Measurements from ENCODE around the gene MYL12A. TPM values are rescaled to one million over a fixed set of nuclear protein-coding genes. Genes with fewer than 3 reads are reported as not detected.

Gene MYL12A
- total and polyA plus RNA-seq, 3 experiments from 2014 or later = 338 to 3,038 (median 348) TPM

DNA sequence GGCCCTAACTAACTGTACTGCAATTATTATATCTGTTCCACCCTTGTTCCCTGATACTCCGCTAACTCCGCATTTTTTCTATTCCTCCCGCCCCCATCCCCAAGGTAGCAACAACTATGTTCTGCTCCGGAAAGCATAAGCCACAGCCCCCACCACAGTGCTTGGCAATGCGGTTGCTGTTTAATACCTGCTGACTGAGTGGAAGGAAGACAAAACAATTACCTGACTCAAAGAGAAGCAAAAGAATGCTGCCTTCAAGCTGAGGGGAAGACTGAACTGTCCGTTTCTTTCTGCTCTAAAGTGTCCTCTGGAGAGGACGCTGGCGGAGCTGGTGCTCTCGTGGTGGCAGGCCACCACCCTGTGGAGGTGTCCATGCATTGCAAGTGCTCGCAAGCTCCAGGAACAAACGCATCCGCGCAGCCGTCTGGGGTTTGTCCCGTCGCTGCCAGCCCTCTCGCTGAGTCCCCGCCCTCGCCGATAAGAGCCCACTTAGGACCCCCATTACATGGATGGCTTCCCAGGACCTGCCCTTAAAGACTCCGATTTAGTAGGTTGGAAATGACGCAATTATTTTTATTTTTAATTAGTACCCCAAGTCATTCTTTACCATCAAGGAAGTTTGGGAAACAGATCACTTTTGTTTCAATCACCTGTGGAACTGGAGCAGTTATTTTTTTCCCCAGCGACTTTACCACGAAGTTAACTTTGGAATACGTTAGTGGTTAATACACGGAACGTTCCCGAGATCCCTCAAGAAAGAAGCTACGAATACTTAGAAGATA lies 1.6 kb upstream of the MYL12A start:
- POLR2A ChIA-PET = interaction anchor here (0.6 to 8.7 kb wide), 10 partner anchors 15 to 348 kb away, joined by 3 to 134 read pairs (median 4); partner anchors contain the start of genes LPIN2 and MYL12B
- peaks cover 33 to 53% (median 45%) of the 10 kb centered on the region in 3 donors for H3K4me1 Mint-ChIP-seq
- H3K27me3 Mint-ChIP-seq = peaks cover 0 to 2% of the 10 kb centered on the region in 2 donors
- no peaks in the 10 kb centered on the region for H3K27me3 ChIP-seq (ENCODE audit: insufficient read depth, low read length, poor library complexity, severe bottlenecking)
- H3K9me3 Mint-ChIP-seq = peaks cover 0 to 11% (median 5%) of the 10 kb centered on the region in 5 donors
- H3K4me1 ChIP-seq (ENCODE audit: insufficient read depth, low read length) = peaks cover 23% of the 10 kb centered on the region
- H3K27ac ChIP-seq (ENCODE audit: low read depth, low read length) = peak overlapping the region; percentile 96
- peak overlapping the region; percentile 96 for H3K4me3 ChIP-seq (ENCODE audit: low read length)
- DNase-seq = peak; percentile 62 to 83 (median 69)
- peaks cover 6% of the 10 kb centered on the region for H3K36me3 ChIP-seq (ENCODE audit: insufficient read depth, low read length)
- no peaks in the 10 kb centered on the region for H3K9me3 ChIP-seq (ENCODE audit: low read length)
- H3K36me3 Mint-ChIP-seq = peaks cover 9 to 39% (median 18%) of the 10 kb centered on the region in 3 donors
- CTCF ChIA-PET = interaction anchor here (0.6 to 5.7 kb wide), 36 partner anchors 8 to 420 kb away, joined by 3 to 42 read pairs (median 4); partner anchors contain the start of gene MYL12B
- peak overlapping the region; percentile 92 to 98 (median 94) for H3K4me3 Mint-ChIP-seq
- peak overlapping the region; percentile 91 to 98 (median 97) for H3K27ac Mint-ChIP-seq

DNA sequence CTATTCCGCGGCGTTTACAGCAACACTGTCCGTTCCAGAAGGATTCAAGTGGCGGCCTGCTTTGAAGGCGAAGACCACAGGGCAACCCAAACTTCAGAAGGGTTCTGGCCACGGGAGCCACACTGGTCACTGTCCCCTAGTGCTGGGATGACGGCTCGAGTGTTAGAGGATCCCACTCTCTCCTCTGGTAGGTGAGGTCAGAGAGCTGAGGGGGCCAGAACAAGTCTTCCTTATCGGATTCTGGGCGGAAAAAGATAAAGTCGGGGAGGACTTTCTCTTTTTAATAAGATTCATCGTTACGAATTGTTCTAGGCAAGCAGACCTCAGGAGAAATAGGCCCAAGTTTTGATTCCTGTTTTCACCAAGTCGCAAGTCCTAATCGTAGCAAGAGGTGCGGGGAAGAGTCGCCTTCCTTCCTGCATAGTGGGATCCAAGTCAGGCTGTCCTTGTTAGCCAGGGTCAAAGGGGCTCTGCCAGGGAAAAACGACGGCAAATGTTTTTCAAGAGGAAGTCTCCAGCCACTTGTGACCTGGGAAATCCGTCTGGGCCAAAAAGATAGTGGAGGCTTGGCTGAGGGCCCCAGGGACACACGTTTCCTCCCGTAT lies 864 bp upstream of the MYL12A start:
- Histone ChIP-seq H3K4me1 (ENCODE audit: insufficient read depth, low read length) (peaks cover 28% of the 10 kb centered on the region), H3K27ac (ENCODE audit: low read depth, low read length) (peak overlapping the region; percentile 96), H3K27me3 (ENCODE audit: insufficient read depth, low read length, poor library complexity, severe bottlenecking) (no peaks in the 10 kb centered on the region), H3K4me3 (ENCODE audit: low read length) (peak overlapping the region; percentile 96), H3K36me3 (ENCODE audit: insufficient read depth, low read length) (peaks cover 6% of the 10 kb centered on the region), H3K9me3 (ENCODE audit: low read length) (no peaks in the 10 kb centered on the region)
- POLR2A ChIA-PET = interaction anchor here (0.6 to 8.7 kb wide), 17 partner anchors 9 to 347 kb away, joined by 3 to 134 read pairs (median 5); partner anchors contain the start of gene MYL12B
- CTCF ChIA-PET = interaction anchor here (0.6 to 5.7 kb wide), 37 partner anchors 9 to 420 kb away, joined by 3 to 42 read pairs (median 5); partner anchors contain the start of gene MYL12B
- peaks cover 0 to 7% (median 5%) of the 10 kb centered on the region in 5 donors for H3K9me3 Mint-ChIP-seq
- peak overlapping the region; percentile 91 to 98 (median 97) for H3K27ac Mint-ChIP-seq
- H3K4me1 Mint-ChIP-seq = peaks cover 38 to 59% (median 51%) of the 10 kb centered on the region in 3 donors
- H3K4me3 Mint-ChIP-seq = peak overlapping the region; percentile 92 to 98 (median 94)
- H3K36me3 Mint-ChIP-seq = peaks cover 9 to 36% (median 15%) of the 10 kb centered on the region in 3 donors
- peak in 2 of 5 donors; percentile 3 to 15 for DNase-seq
- peaks cover 0 to 2% of the 10 kb centered on the region in 2 donors for H3K27me3 Mint-ChIP-seq

DNA sequence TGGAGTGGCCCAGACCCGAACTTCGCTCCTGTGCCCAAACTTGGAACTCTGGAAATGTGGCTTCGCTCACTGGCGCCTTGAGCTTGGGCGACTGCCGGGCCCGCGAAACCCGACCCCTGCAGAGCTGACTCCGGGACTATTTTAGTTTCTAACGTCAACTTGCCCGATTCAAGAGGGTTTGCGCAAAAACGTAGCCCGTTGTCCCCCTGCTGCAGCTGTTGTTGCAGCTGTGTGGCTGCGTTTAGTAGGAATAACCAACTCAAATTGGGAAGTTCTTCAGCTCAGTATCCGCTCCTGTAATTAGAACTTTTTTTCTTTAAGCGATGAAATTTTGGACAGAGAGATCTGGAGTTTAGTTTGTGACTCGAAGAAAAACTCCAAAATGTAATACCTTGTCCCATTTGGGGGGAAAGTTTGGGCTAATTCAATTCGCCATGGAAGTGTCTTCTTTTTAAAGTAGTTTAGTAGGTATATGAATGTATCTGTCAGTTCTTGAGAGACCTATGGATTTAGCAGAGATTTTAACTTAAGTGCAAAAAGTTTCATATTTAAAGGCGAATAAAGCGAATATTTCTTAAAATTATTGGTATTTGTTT lies 559 bp downstream of the MYL12A start:
- no peaks in the 10 kb centered on the region for H3K27me3 ChIP-seq (ENCODE audit: insufficient read depth, low read length, poor library complexity, severe bottlenecking)
- H3K27ac ChIP-seq (ENCODE audit: low read depth, low read length) = peak overlapping the region; percentile 96
- H3K36me3 Mint-ChIP-seq = peaks cover 10 to 40% (median 11%) of the 10 kb centered on the region in 3 donors
- no peaks in the 10 kb centered on the region for H3K9me3 Mint-ChIP-seq
- H3K4me1 ChIP-seq (ENCODE audit: insufficient read depth, low read length) = peaks cover 43% of the 10 kb centered on the region
- peak overlapping the region; percentile 96 for H3K4me3 ChIP-seq (ENCODE audit: low read length)
- CTCF ChIA-PET = interaction anchor here (0.9 to 5.7 kb wide), 15 partner anchors 8 to 346 kb away, joined by 3 to 42 read pairs (median 9); partner anchors contain the start of gene MYL12B
- H3K27ac Mint-ChIP-seq = peak overlapping the region; percentile 85 to 98 (median 94)
- POLR2A ChIA-PET = interaction anchor here (0.6 to 8.7 kb wide), 21 partner anchors 8 to 643 kb away, joined by 3 to 134 read pairs (median 5); partner anchors contain the start of genes MYL12B and SMCHD1
- peaks cover 10% of the 10 kb centered on the region for H3K36me3 ChIP-seq (ENCODE audit: insufficient read depth, low read length)
- H3K4me3 Mint-ChIP-seq = peak overlapping the region; percentile 92 to 98 (median 94)
- DNase-seq = no peak
- peaks cover 51 to 73% (median 65%) of the 10 kb centered on the region in 3 donors for H3K4me1 Mint-ChIP-seq
- H3K27me3 Mint-ChIP-seq = peaks cover 0 to 2% of the 10 kb centered on the region in 2 donors
- H3K9me3 ChIP-seq (ENCODE audit: low read length) = no peaks in the 10 kb centered on the region

GRCh38 chr18:3248658-3249359 lies 1.2 kb downstream of the MYL12A start:
- peaks cover 16% of the 10 kb centered on the region for H3K36me3 ChIP-seq (ENCODE audit: insufficient read depth, low read length)
- peak overlapping the region; percentile 85 to 98 (median 94) for H3K27ac Mint-ChIP-seq
- peaks cover 49% of the 10 kb centered on the region for H3K4me1 ChIP-seq (ENCODE audit: insufficient read depth, low read length)
- H3K27me3 ChIP-seq (ENCODE audit: insufficient read depth, low read length, poor library complexity, severe bottlenecking) = no peaks in the 10 kb centered on the region
- peaks cover 0 to 2% of the 10 kb centered on the region in 2 donors for H3K27me3 Mint-ChIP-seq
- no peaks in the 10 kb centered on the region for H3K9me3 Mint-ChIP-seq
- H3K4me3 ChIP-seq (ENCODE audit: low read length) = peak overlapping the region; percentile 96
- POLR2A ChIA-PET = interaction anchor here (0.8 to 8.7 kb wide), 13 partner anchors 7 to 612 kb away, joined by 3 to 134 read pairs (median 5); partner anchors contain the start of genes MYL12B and SMCHD1
- peak overlapping the region; percentile 92 to 98 (median 94) for H3K4me3 Mint-ChIP-seq
- no peaks in the 10 kb centered on the region for H3K9me3 ChIP-seq (ENCODE audit: low read length)
- CTCF ChIA-PET = interaction anchor here (1.6 to 5.7 kb wide), 7 partner anchors 12 to 263 kb away, joined by 4 to 42 read pairs (median 23); partner anchors contain the start of gene MYL12B
- peaks cover 17 to 47% (median 17%) of the 10 kb centered on the region in 3 donors for H3K36me3 Mint-ChIP-seq
- H3K4me1 Mint-ChIP-seq = peaks cover 57 to 79% (median 67%) of the 10 kb centered on the region in 3 donors
- peak in 3 of 5 donors; percentile 19 to 65 (median 58) for DNase-seq
- H3K27ac ChIP-seq (ENCODE audit: low read depth, low read length) = peak overlapping the region; percentile 96

DNA sequence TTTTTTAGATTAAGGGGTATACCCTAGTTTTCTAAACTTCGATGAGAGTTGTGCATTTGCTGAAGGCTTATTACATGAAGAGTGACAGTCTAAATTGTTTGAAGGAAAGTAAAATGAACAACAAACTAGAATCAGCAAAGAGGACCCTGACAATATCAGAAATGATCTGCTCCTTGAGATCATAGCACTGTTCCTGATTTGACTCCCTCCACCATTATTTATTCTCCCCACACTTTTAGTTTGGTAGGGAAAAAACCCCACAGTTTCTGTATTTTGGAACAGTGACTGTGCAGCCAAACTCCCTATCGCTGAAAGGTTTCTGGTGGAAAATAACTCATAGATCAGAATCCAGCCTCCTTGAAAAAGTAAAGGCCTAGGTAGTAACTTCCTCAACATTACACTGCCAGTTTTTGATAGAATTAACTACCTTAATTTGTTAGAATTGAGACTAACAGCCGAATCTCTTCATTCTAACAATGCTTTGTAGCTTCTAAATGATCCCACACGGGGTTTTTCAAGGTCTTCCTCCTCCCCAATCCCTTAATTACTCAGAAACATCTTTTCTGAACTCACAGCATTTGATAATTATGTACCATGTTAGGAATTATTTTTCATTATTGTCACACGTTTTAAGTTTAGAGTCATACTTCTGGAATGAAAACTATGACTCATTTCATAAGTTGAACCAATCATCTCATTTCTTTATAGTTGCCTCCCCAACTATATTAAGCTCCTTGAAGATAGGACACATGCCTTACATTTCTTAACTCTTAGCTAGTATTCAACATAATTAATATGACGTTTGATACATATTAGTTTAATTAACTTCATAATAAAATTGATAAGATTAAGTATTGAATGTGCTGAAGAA lies 2.9 kb downstream of the MYL12A start:
- Histone ChIP-seq H3K27me3 (ENCODE audit: insufficient read depth, low read length, poor library complexity, severe bottlenecking) (no peaks in the 10 kb centered on the region), H3K4me3 (ENCODE audit: low read length) (peak overlapping the region; percentile 42), H3K4me1 (ENCODE audit: insufficient read depth, low read length) (peaks cover 60% of the 10 kb centered on the region), H3K27ac (ENCODE audit: low read depth, low read length) (peak overlapping the region; percentile 33), H3K9me3 (ENCODE audit: low read length) (no peaks in the 10 kb centered on the region), H3K36me3 (ENCODE audit: insufficient read depth, low read length) (peaks cover 33% of the 10 kb centered on the region)
- Mint-ChIP-seq H3K4me3 (peak overlapping the region; percentile 73 to 97 (median 92)), H3K27me3 (peaks cover 0 to 2% of the 10 kb centered on the region in 2 donors), H3K9me3 (no peaks in the 10 kb centered on the region), H3K27ac (peak overlapping the region; percentile 77 to 97 (median 89)), H3K36me3 (peaks cover 26 to 63% (median 28%) of the 10 kb centered on the region in 3 donors), H3K4me1 (peaks cover 58 to 82% (median 71%) of the 10 kb centered on the region in 3 donors)
- ChIA-PET CTCF (interaction anchor here (1.5 to 2.2 kb wide), 2 partner anchors 11 to 203 kb away, joined by 3 to 7 read pairs; partner anchors contain the start of gene MYL12B), POLR2A (interaction anchor here (0.6 to 8.7 kb wide), 5 partner anchors 10 to 202 kb away, joined by 3 to 134 read pairs (median 4); partner anchors contain the start of gene MYL12B)
- no peak for DNase-seq

DNA sequence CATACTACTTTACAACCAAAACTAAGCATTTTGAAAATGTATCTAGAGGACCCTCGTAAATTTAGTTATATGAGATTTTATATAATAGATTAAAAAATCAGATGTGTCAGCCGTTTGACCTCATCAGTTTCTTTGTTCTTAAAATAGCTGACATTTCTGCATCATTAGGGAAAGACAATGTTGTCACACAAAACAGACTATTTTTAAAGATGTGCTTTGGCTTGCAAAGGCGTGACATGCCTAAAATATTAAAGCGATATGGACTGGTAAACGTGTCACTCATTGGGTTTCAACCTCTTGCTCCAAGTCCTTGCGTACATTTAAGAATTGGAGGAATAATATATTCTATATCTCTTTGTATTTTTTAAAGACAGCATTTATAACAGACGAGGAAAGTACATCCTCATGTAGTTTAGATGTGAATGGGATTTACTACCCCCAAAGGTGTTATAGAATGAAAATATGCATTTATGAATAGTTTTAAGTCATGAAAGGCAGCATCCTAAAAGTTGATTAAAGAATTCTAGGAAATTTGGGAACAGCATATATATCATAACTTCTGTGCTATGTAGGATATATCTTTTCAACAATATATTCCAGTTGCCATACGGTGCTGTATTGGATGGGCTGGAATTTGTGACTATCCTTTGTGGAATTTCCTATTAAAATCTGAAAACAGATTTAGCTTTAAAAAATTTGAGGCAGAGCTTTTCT lies 3.8 kb downstream of the MYL12A start:
- Mint-ChIP-seq H3K4me3 (peak overlapping the region; percentile 62 to 86 (median 70)), H3K27me3 (peaks cover 0 to 2% of the 10 kb centered on the region in 2 donors), H3K9me3 (no peaks in the 10 kb centered on the region), H3K27ac (peak overlapping the region; percentile 14 to 90 (median 84)), H3K36me3 (peaks cover 27 to 71% (median 33%) of the 10 kb centered on the region in 3 donors), H3K4me1 (peaks cover 58 to 82% (median 72%) of the 10 kb centered on the region in 3 donors)
- Histone ChIP-seq H3K9me3 (ENCODE audit: low read length) (no peaks in the 10 kb centered on the region), H3K27ac (ENCODE audit: low read depth, low read length) (peak overlapping the region; percentile 34), H3K4me1 (ENCODE audit: insufficient read depth, low read length) (peaks cover 62% of the 10 kb centered on the region), H3K4me3 (ENCODE audit: low read length) (peak overlapping the region; percentile 35), H3K36me3 (ENCODE audit: insufficient read depth, low read length) (peaks cover 40% of the 10 kb centered on the region), H3K27me3 (ENCODE audit: insufficient read depth, low read length, poor library complexity, severe bottlenecking) (no peaks in the 10 kb centered on the region)
- ChIA-PET CTCF (interaction anchor here (1.0 to 2.2 kb wide), 3 partner anchors 10 to 415 kb away, joined by 4 to 7 read pairs (median 4); partner anchors contain the start of gene MYL12B), POLR2A (interaction anchor here (0.5 to 8.7 kb wide), 6 partner anchors 9 to 201 kb away, joined by 3 to 134 read pairs (median 4); partner anchors contain the start of gene MYL12B)
- no peak for DNase-seq

All from CD8-positive, alpha-beta memory T cell (primary cell).